ENCODE results near the gene LMTK3. TPM values are rescaled to one million over a fixed set of nuclear protein-coding genes. Genes with fewer than 3 reads are reported as not detected.
A peak's percentile ranks its signal among the peaks of the same experiment; 100 is the strongest.
"Not testable (repeated sequence)": the region's sequence is repeated elsewhere in the genome, so short reads cannot be mapped to it uniquely, and the experiment has no call there.

The LMTK3 gene
- total RNA-seq, 1 donor, result 0.43 TPM

GRCh38 chr19:48524732-48525131, 13.1 kb upstream of the LMTK3 start:
- H3K4me3 ChIP-seq (ENCODE audit: low read depth, low read length), result no peak overlapping the region
- DNase-seq (ENCODE audit: low read depth), result no peak
- TF ChIP-seq, protein P1, sequence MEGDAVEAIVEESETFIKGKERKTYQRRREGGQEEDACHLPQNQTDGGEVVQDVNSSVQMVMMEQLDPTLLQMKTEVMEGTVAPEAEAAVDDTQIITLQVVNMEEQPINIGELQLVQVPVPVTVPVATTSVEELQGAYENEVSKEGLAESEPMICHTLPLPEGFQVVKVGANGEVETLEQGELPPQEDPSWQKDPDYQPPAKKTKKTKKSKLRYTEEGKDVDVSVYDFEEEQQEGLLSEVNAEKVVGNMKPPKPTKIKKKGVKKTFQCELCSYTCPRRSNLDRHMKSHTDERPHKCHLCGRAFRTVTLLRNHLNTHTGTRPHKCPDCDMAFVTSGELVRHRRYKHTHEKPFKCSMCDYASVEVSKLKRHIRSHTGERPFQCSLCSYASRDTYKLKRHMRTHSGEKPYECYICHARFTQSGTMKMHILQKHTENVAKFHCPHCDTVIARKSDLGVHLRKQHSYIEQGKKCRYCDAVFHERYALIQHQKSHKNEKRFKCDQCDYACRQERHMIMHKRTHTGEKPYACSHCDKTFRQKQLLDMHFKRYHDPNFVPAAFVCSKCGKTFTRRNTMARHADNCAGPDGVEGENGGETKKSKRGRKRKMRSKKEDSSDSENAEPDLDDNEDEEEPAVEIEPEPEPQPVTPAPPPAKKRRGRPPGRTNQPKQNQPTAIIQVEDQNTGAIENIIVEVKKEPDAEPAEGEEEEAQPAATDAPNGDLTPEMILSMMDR (IDR thresholded peaks at IDR 0.05; ENCODE audit: insufficient read depth, low read depth, low read length), result no peak

GRCh38 chr19:48524221-48524620, 12.6 kb upstream of the LMTK3 start:
- TF ChIP-seq, protein P1 (IDR thresholded peaks at IDR 0.05; ENCODE audit: insufficient read depth, low read depth, low read length), result no peak
- no peak for DNase-seq (ENCODE audit: low read depth)
- no peak overlapping the region for H3K4me3 ChIP-seq (ENCODE audit: low read depth, low read length)

- TF ChIP-seq, protein P1 (IDR thresholded peaks at IDR 0.05; ENCODE audit: insufficient read depth, low read depth, low read length), result no peak
Measured at GRCh38 chr19:48520134-48520533, 8.5 kb upstream of the LMTK3 start.

GRCh38 chr19:48519426-48519825, 7.8 kb upstream of the LMTK3 start:
- not testable (repeated sequence) for H3K4me3 ChIP-seq (ENCODE audit: low read depth, low read length); DNase-seq (ENCODE audit: low read depth)

More at GRCh38 chr19:48520134-48520533, 8.5 kb upstream of the LMTK3 start:
- no peak for DNase-seq (ENCODE audit: low read depth)
- H3K4me3 ChIP-seq (ENCODE audit: low read depth, low read length), result no peak overlapping the region

DNA sequence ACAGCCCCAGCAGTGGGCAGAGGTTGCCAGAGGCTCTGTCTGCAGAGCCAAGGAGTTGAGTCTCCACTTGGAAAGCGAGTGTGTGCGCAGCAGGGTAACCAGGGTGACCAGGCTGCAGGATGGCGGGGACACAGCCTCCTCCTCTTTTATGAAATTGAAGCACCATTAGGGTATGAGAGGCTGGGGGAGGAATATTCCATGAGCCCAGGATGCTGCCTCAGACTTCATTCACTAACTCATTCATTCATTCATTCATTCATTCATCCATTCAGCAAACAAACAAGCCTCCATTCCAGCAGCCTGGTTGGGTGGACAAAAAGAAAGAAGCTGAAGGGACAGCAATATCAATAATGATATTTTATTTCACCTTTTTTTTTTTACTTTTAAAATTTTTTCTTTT, 6.6 kb upstream of the LMTK3 start:
- no peak overlapping the region for H3K4me3 ChIP-seq (ENCODE audit: low read depth, low read length)
- TF ChIP-seq, protein P1 (IDR thresholded peaks at IDR 0.05; ENCODE audit: insufficient read depth, low read depth, low read length), result no peak
- no peak for DNase-seq (ENCODE audit: low read depth)

DNA sequence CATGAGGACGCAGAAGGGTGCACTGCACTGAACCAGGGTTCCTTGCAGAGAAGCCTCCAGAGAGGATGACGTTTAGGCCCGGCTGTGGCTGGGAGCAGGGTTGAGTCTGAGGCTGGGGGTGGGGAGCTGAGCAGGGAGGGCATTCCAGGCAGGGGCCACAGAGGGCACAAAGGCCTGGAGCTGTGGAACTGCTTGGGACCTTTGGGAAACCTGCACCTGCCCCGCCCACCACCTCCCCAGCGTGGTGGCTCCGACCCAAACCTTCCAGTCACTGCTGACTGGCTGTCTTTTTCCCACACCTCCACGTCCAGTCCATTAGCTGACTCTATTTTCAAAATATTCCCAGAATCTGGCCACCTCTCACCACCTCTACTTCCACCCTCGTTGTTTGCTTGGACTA, 4.9 kb upstream of the LMTK3 start:
- TF ChIP-seq, protein P1 (IDR thresholded peaks at IDR 0.05; ENCODE audit: insufficient read depth, low read depth, low read length), result no peak
- no peak for DNase-seq (ENCODE audit: low read depth)
- no peak overlapping the region for H3K4me3 ChIP-seq (ENCODE audit: low read depth, low read length)

- peak overlapping the region; percentile 72 for H3K4me3 ChIP-seq (ENCODE audit: low read depth, low read length)
- TF ChIP-seq, protein P1 (IDR thresholded peaks at IDR 0.05; ENCODE audit: insufficient read depth, low read depth, low read length), result no peak
- no peak for DNase-seq (ENCODE audit: low read depth)
Measured at GRCh38 chr19:48514123-48514458, 2.5 kb upstream of the LMTK3 start.
